Breast epithelium (tissue), 3 donors: ENCODE data around the gene HOXA6.

Experiments used
- CTCF ChIP-seq, 3 donors: fragments of 450-650 bp; IDR thresholded peaks; one replicate each; pipeline ENCODE4 v1.5.1; 2016 to 2017; ENCODE audit warnings: antibody characterized with exemption in 3 of 3, mild to moderate bottlenecking in 3 of 3, moderate library complexity in 3 of 3
- POLR2A ChIP-seq: fragments of 450-650 bp; IDR thresholded peaks from one replicate; pipeline ENCODE4 v1.6.1; 2016; ENCODE audit warnings: antibody characterized with exemption, mild to moderate bottlenecking, moderate library complexity
- POLR2AphosphoS5 ChIP-seq, 3 donors: sonication (generic); formaldehyde crosslinking; IDR thresholded peaks; one replicate each; pipeline ENCODE4 v1.6.1; 2017; ENCODE audit warnings: antibody characterized with exemption in 3 of 3

DNA sequence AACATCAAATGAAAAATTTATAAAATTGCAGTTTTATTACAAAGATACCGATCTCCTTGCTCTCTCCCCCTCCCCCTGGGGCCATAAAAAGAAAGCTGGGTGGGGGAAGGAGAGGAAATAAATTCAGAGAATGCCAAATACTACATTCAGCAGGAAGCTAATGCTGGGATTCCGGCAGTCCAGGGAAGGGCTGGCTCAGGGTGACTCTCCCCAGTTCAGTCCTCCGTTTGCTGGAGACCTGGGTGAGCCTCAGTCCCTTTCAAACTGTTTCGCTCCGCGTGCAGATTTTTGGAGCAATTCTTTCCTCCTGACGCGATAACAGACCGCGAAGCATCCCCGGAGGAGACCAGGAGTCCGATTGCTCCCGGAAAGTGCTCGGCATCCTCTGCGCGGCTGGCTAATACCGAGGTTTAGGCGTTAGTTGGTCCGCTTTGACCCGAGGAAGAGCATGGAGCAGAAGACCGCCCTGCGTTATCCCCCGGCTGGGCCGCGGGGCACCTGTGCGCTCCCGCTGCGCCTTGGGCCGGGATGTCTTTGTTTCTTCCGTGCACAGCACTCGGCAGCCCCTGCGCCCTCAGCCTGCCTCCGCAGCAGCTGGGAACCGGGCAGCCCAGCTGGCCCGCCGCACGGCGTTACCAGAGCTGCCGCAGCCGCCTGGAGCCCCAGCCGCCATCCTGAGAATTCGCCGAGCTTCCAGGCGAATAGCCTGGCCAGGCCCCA, 41.2 kb downstream of the HOXA6 start:
- TF ChIP-seq CTCF (IDR thresholded peaks at IDR 0.05) (no peak), POLR2A (no peak), POLR2AphosphoS5 (IDR thresholded peaks at IDR 0.05) (peak in 1 of 3 donors; percentile 28)
